ENCODE data around the gene UNC13A.

- no peak for TF ChIP-seq POLR2A (IDR thresholded peaks at IDR 0.05)
- no peak for TF ChIP-seq CTCF (IDR thresholded peaks at IDR 0.05)
Measured at GRCh38 chr19:17620696-17621095, 67.5 kb downstream of the UNC13A start.
